ENCODE results near the gene PEMT. TPM values are rescaled to one million over a fixed set of nuclear protein-coding genes. Genes with fewer than 3 reads are reported as not detected.

Gene PEMT
- polyA plus RNA-seq, 2 donors = 27.2 to 34.2 TPM

DNA sequence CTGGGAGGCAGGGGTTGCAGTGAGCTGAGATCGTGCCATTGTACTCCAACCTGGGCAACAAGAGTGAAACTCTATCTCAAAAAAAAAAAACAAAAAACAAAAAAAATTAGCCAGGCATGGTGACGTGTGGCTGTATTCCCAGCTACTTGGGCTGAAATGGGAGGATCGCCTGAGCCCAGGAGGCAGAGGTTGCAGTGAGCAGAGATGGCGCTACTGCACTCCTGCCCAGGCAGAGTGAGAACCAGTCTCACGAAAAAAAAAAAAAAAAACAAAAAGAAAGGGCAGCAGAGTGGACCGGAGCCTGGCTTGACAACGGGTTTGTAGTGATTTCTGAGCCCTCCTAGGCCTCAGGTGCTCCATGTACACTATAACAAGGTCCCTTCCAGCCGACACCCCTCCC lies 33.1 kb downstream of the PEMT start:
- H3K27me3 ChIP-seq (ENCODE audit: control insufficient read depth in 1 of 2, insufficient read depth in 2 of 2, low read length in 2 of 2) = no peaks in the 10 kb centered on the region
- H3K27ac ChIP-seq (ENCODE audit: low read depth in 2 of 2, low read length in 1 of 2) = no peak overlapping the region
- WGBS, 2 donors = 90 to 92% methylated on average over 8 of the region's 8 CpGs
- H3K9me3 ChIP-seq (ENCODE audit: control insufficient read depth in 2 of 2, insufficient read depth in 1 of 2, low read depth in 1 of 2, low read length in 1 of 2) = no peaks in the 10 kb centered on the region
- H3K36me3 ChIP-seq (ENCODE audit: control insufficient read depth in 2 of 2, insufficient read depth in 2 of 2, low read length in 1 of 2) = peaks cover 0 to 3% of the 10 kb centered on the region in 2 donors
- peaks cover 0 to 14% of the 10 kb centered on the region in 2 donors for H3K4me1 ChIP-seq (ENCODE audit: control insufficient read depth in 2 of 2, insufficient read depth in 2 of 2, low read length in 1 of 2)
- H3K4me3 ChIP-seq (ENCODE audit: low read depth in 1 of 2, low read length in 2 of 2) = no peak overlapping the region

GRCh38 chr17:17557796-17558195 lies 33.7 kb downstream of the PEMT start:
- Histone ChIP-seq H3K4me3 (ENCODE audit: low read depth in 1 of 2, low read length in 2 of 2) (no peak overlapping the region), H3K27me3 (ENCODE audit: control insufficient read depth in 1 of 2, insufficient read depth in 2 of 2, low read length in 2 of 2) (no peaks in the 10 kb centered on the region), H3K9me3 (ENCODE audit: control insufficient read depth in 2 of 2, insufficient read depth in 1 of 2, low read depth in 1 of 2, low read length in 1 of 2) (no peaks in the 10 kb centered on the region), H3K27ac (ENCODE audit: low read depth in 2 of 2, low read length in 1 of 2) (no peak overlapping the region), H3K36me3 (ENCODE audit: control insufficient read depth in 2 of 2, insufficient read depth in 2 of 2, low read length in 1 of 2) (peaks cover 0 to 3% of the 10 kb centered on the region in 2 donors), H3K4me1 (ENCODE audit: control insufficient read depth in 2 of 2, insufficient read depth in 2 of 2, low read length in 1 of 2) (peaks cover 0 to 14% of the 10 kb centered on the region in 2 donors)
- 80 to 88% methylated on average over 9 of the region's 9 CpGs for WGBS, 2 donors

DNA sequence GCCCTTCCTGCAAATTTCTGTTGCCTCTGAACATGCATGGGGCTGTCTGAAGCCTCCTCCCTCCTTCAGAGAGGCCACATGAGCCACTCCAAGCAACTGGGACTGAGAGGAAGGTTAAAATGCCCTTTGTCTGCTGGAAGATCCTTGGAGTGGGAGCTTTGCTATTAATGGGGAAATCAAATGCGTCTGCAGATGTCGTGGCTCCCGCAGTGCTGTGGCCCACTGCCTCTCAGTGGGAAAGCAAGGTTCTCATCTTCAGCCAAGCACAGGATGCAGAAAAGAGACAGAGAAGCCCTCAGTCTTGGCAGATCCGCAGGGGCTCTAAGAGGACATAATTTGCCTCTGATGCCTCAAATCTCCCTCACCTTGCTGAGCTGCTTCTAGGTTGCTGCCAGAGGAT lies 34.8 kb downstream of the PEMT start:
- no peak overlapping the region for H3K4me3 ChIP-seq (ENCODE audit: low read depth in 1 of 2, low read length in 2 of 2)
- peaks cover 0 to 7% of the 10 kb centered on the region in 2 donors for H3K4me1 ChIP-seq (ENCODE audit: control insufficient read depth in 2 of 2, insufficient read depth in 2 of 2, low read length in 1 of 2)
- H3K27me3 ChIP-seq (ENCODE audit: control insufficient read depth in 1 of 2, insufficient read depth in 2 of 2, low read length in 2 of 2) = no peaks in the 10 kb centered on the region
- 93 to 95% methylated on average over 4 of the region's 4 CpGs for WGBS, 2 donors
- H3K9me3 ChIP-seq (ENCODE audit: control insufficient read depth in 2 of 2, insufficient read depth in 1 of 2, low read depth in 1 of 2, low read length in 1 of 2) = no peaks in the 10 kb centered on the region
- H3K27ac ChIP-seq (ENCODE audit: low read depth in 2 of 2, low read length in 1 of 2) = no peak overlapping the region
- no peaks in the 10 kb centered on the region for H3K36me3 ChIP-seq (ENCODE audit: control insufficient read depth in 2 of 2, insufficient read depth in 2 of 2, low read length in 1 of 2)

DNA sequence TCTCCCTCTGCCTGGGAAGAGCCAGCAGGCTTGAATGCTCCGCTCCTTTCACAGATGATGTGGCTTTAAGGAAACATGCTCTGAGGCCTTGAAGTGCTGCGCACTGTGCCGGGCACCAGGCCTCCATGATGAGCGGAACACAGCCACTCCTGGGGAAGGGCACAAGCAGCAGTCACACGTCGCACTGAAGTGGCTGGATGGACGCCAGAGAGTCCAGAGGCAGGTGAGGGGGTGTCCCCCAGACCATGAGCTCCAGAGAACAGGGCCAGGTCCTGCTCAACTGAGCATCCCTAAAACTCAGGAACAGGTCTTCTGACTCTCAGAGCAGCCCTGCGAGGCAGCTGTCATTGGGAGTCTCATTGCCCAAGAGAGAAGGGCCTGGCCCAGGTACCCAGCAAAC lies 35.6 kb downstream of the PEMT start:
- H3K9me3 ChIP-seq (ENCODE audit: control insufficient read depth in 2 of 2, insufficient read depth in 1 of 2, low read depth in 1 of 2, low read length in 1 of 2) = no peaks in the 10 kb centered on the region
- no peak overlapping the region for H3K4me3 ChIP-seq (ENCODE audit: low read depth in 1 of 2, low read length in 2 of 2)
- H3K27me3 ChIP-seq (ENCODE audit: control insufficient read depth in 1 of 2, insufficient read depth in 2 of 2, low read length in 2 of 2) = no peaks in the 10 kb centered on the region
- 92 to 93% methylated on average over 8 of the region's 8 CpGs for WGBS, 2 donors
- H3K27ac ChIP-seq (ENCODE audit: low read depth in 2 of 2, low read length in 1 of 2) = no peak overlapping the region
- H3K4me1 ChIP-seq (ENCODE audit: control insufficient read depth in 2 of 2, insufficient read depth in 2 of 2, low read length in 1 of 2) = peaks cover 0 to 4% of the 10 kb centered on the region in 2 donors
- H3K36me3 ChIP-seq (ENCODE audit: control insufficient read depth in 2 of 2, insufficient read depth in 2 of 2, low read length in 1 of 2) = no peaks in the 10 kb centered on the region

DNA sequence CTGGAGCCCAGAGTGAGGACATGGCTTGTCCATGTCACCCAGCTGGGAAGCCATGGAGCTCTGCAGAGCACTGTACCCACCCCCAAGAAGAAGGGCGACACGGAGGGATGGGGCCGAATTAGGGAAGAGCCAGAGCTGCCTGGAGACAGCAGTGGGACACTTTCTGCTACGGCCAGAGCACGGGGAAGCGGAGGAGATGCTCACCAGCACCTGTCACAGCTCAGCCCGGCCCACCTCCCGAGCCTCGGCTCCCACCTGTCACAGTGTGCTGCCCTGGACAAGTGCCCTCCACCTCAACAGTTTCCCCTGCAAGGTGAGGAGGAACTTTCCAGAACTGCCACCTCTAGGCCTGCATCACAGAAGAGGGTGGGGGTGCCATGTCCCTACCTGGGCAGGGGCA lies 36.4 kb downstream of the PEMT start:
- no peaks in the 10 kb centered on the region for H3K36me3 ChIP-seq (ENCODE audit: control insufficient read depth in 2 of 2, insufficient read depth in 2 of 2, low read length in 1 of 2)
- H3K27ac ChIP-seq (ENCODE audit: low read depth in 2 of 2, low read length in 1 of 2) = no peak overlapping the region
- H3K27me3 ChIP-seq (ENCODE audit: control insufficient read depth in 1 of 2, insufficient read depth in 2 of 2, low read length in 2 of 2) = no peaks in the 10 kb centered on the region
- H3K4me3 ChIP-seq (ENCODE audit: low read depth in 1 of 2, low read length in 2 of 2) = no peak overlapping the region
- no peaks in the 10 kb centered on the region for H3K9me3 ChIP-seq (ENCODE audit: control insufficient read depth in 2 of 2, insufficient read depth in 1 of 2, low read depth in 1 of 2, low read length in 1 of 2)
- no peaks in the 10 kb centered on the region for H3K4me1 ChIP-seq (ENCODE audit: control insufficient read depth in 2 of 2, insufficient read depth in 2 of 2, low read length in 1 of 2)
- WGBS, 2 donors = 95 to 97% methylated on average over 9 of the region's 9 CpGs

GRCh38 chr17:17554266-17554665 lies 37.2 kb downstream of the PEMT start:
- no peaks in the 10 kb centered on the region for H3K27me3 ChIP-seq (ENCODE audit: control insufficient read depth in 1 of 2, insufficient read depth in 2 of 2, low read length in 2 of 2)
- WGBS, 2 donors = 93 to 94% methylated on average over 17 of the region's 17 CpGs
- H3K9me3 ChIP-seq (ENCODE audit: control insufficient read depth in 2 of 2, insufficient read depth in 1 of 2, low read depth in 1 of 2, low read length in 1 of 2) = no peaks in the 10 kb centered on the region
- no peak overlapping the region for H3K4me3 ChIP-seq (ENCODE audit: low read depth in 1 of 2, low read length in 2 of 2)
- no peak overlapping the region for H3K27ac ChIP-seq (ENCODE audit: low read depth in 2 of 2, low read length in 1 of 2)
- H3K36me3 ChIP-seq (ENCODE audit: control insufficient read depth in 2 of 2, insufficient read depth in 2 of 2, low read length in 1 of 2) = no peaks in the 10 kb centered on the region
- H3K4me1 ChIP-seq (ENCODE audit: control insufficient read depth in 2 of 2, insufficient read depth in 2 of 2, low read length in 1 of 2) = no peaks in the 10 kb centered on the region

DNA sequence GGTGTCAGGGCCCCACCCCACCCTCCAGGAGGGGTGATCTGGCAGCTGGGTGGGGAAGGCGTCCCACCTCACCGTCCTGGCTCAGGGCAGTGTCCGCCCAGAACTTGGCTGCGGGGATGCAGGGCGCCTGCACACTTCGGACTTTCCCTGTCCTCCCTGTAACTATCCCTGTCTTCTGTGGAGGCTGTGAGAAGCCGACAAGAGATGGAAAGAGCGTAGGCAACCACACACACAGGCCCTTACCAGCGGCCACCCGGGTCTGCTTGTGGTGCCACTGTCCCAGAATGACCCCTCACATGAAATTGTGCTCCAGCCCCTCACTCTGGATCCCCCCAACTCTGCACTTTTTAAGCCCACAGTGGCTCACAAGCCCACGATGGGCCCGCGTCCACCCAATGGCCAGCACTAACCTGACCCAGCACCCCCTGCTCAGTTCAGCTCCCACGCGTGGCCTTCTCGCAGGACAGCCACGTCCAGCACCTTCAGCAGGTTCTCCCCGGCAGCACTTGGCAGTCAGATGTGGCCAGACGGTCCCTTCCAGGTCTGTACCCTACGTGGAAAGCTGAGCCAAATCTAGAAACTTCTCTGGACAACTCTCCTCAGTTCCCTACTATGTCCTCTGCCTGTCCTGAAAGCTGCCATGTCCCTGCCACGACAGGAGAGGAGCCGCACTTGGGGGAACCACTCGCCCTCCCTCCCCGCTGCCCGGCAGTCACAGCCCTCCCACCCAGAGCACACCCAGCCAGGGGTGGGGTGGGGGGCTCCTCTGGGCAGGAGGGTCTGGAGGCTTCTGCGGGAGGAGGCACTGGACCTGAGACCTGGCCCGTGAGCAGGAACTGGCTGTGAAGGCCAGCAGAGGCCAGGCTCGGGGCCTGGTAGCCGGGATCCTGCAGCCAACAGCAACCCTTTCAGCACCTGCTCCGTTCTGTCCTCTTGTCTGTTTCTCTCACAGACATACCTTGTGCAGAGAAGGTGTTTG lies 38.0 kb downstream of the PEMT start:
- no peak overlapping the region for H3K27ac ChIP-seq (ENCODE audit: low read depth in 2 of 2, low read length in 1 of 2)
- WGBS, 2 donors = 92 to 94% methylated on average over 30 of the region's 30 CpGs
- H3K4me3 ChIP-seq (ENCODE audit: low read depth in 1 of 2, low read length in 2 of 2) = no peak overlapping the region
- H3K4me1 ChIP-seq (ENCODE audit: control insufficient read depth in 2 of 2, insufficient read depth in 2 of 2, low read length in 1 of 2) = no peaks in the 10 kb centered on the region
- no peaks in the 10 kb centered on the region for H3K9me3 ChIP-seq (ENCODE audit: control insufficient read depth in 2 of 2, insufficient read depth in 1 of 2, low read depth in 1 of 2, low read length in 1 of 2)
- H3K27me3 ChIP-seq (ENCODE audit: control insufficient read depth in 1 of 2, insufficient read depth in 2 of 2, low read length in 2 of 2) = no peaks in the 10 kb centered on the region
- no peaks in the 10 kb centered on the region for H3K36me3 ChIP-seq (ENCODE audit: control insufficient read depth in 2 of 2, insufficient read depth in 2 of 2, low read length in 1 of 2)

GRCh38 chr17:17552351-17553216 lies 38.9 kb downstream of the PEMT start:
- H3K9me3 ChIP-seq (ENCODE audit: control insufficient read depth in 2 of 2, insufficient read depth in 1 of 2, low read depth in 1 of 2, low read length in 1 of 2) = no peaks in the 10 kb centered on the region
- H3K27me3 ChIP-seq (ENCODE audit: control insufficient read depth in 1 of 2, insufficient read depth in 2 of 2, low read length in 2 of 2) = no peaks in the 10 kb centered on the region
- H3K4me1 ChIP-seq (ENCODE audit: control insufficient read depth in 2 of 2, insufficient read depth in 2 of 2, low read length in 1 of 2) = no peaks in the 10 kb centered on the region
- no peak overlapping the region for H3K27ac ChIP-seq (ENCODE audit: low read depth in 2 of 2, low read length in 1 of 2)
- no peaks in the 10 kb centered on the region for H3K36me3 ChIP-seq (ENCODE audit: control insufficient read depth in 2 of 2, insufficient read depth in 2 of 2, low read length in 1 of 2)
- 92% methylated on average over 27 of the region's 27 CpGs for WGBS, 2 donors
- no peak overlapping the region for H3K4me3 ChIP-seq (ENCODE audit: low read depth in 1 of 2, low read length in 2 of 2)

DNA sequence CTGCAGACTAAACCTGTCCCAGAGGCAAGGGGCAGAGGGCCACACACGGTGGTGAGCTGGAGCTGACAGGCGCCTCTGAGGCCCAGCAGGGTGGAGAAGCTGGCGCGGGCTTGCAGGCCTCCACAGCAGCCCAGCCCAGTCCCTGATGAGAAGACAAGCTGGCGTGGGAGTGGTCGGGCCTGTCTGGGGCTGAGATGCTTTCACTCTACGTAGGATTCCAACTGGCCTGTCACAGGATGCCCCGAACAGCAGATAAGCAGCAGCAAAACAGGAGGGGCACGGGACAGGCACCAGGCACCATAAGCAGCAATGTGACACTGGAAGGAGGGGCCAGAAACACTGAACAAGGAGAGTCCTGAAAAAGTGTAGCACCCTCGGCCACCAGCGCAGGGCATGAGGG lies 40.1 kb downstream of the PEMT start:
- no peaks in the 10 kb centered on the region for H3K4me1 ChIP-seq (ENCODE audit: control insufficient read depth in 2 of 2, insufficient read depth in 2 of 2, low read length in 1 of 2)
- 56 to 61% methylated on average over 11 of the region's 11 CpGs for WGBS, 2 donors
- no peaks in the 10 kb centered on the region for H3K9me3 ChIP-seq (ENCODE audit: control insufficient read depth in 2 of 2, insufficient read depth in 1 of 2, low read depth in 1 of 2, low read length in 1 of 2)

More for the DNA sequence above, 40.1 kb downstream of the PEMT start:
- H3K27me3 ChIP-seq (ENCODE audit: control insufficient read depth in 1 of 2, insufficient read depth in 2 of 2, low read length in 2 of 2) = no peaks in the 10 kb centered on the region
- H3K4me3 ChIP-seq (ENCODE audit: low read depth in 1 of 2, low read length in 2 of 2) = no peak overlapping the region
- no peak overlapping the region for H3K27ac ChIP-seq (ENCODE audit: low read depth in 2 of 2, low read length in 1 of 2)
- H3K36me3 ChIP-seq (ENCODE audit: control insufficient read depth in 2 of 2, insufficient read depth in 2 of 2, low read length in 1 of 2) = no peaks in the 10 kb centered on the region

Data from esophagus (tissue), 2 donors.